NCI-H446 (cell line): ENCODE data around the gene MAN1A1.

Source experiments
- DNase-seq, 2 experiments: peaks; one replicate each; lab custom pipeline; 2025; lab: John Stamatoyannopoulos, UW

Gene MAN1A1

GRCh38 chr6:119195848-119196247 is 153.7 kb downstream of the MAN1A1 start:
- no peak for DNase-seq

GRCh38 chr6:119195204-119195603 is 154.4 kb downstream of the MAN1A1 start:
- no peak for DNase-seq

GRCh38 chr6:119193707-119194106 is 155.9 kb downstream of the MAN1A1 start:
- no peak for DNase-seq

- DNase-seq, result no peak
These were observed 157.4 kb downstream of the MAN1A1 start for GRCh38 chr6:119192200-119192599.

GRCh38 chr6:119190176-119190575 is 159.4 kb downstream of the MAN1A1 start:
- DNase-seq, result no peak

- no peak for DNase-seq
These were observed 160.1 kb downstream of the MAN1A1 start for GRCh38 chr6:119189498-119189897.

GRCh38 chr6:119187596-119187995 is 162.0 kb downstream of the MAN1A1 start:
- DNase-seq, result no peak

GRCh38 chr6:119186490-119186889 is 163.1 kb downstream of the MAN1A1 start:
- no peak for DNase-seq

- no peak for DNase-seq
These were observed 165.4 kb downstream of the MAN1A1 start for GRCh38 chr6:119184008-119184648.

GRCh38 chr6:119183457-119183856 is 166.1 kb downstream of the MAN1A1 start:
- no peak for DNase-seq

- DNase-seq, result no peak
These were observed 166.7 kb downstream of the MAN1A1 start for GRCh38 chr6:119182875-119183274.

GRCh38 chr6:119182216-119182803 is 167.3 kb downstream of the MAN1A1 start:
- DNase-seq, result peak in 1 of 2 experiments; percentile 8

GRCh38 chr6:119181046-119181445 is 168.5 kb downstream of the MAN1A1 start:
- no peak for DNase-seq

GRCh38 chr6:119179842-119180241 is 169.7 kb downstream of the MAN1A1 start:
- no peak for DNase-seq

GRCh38 chr6:119179062-119179461 is 170.5 kb downstream of the MAN1A1 start:
- no peak for DNase-seq

- no peak for DNase-seq
These were observed 173.1 kb downstream of the MAN1A1 start for GRCh38 chr6:119176445-119176844.

GRCh38 chr6:119174879-119175817 is 174.4 kb downstream of the MAN1A1 start:
- DNase-seq, result no peak

- no peak for DNase-seq
These were observed 175.5 kb downstream of the MAN1A1 start for GRCh38 chr6:119174085-119174445.

- no peak for DNase-seq
These were observed 176.1 kb downstream of the MAN1A1 start for GRCh38 chr6:119173249-119174084.

- DNase-seq, result no peak
These were observed 176.7 kb downstream of the MAN1A1 start for GRCh38 chr6:119172824-119173223.

GRCh38 chr6:119171864-119172588 is 177.5 kb downstream of the MAN1A1 start:
- DNase-seq, result no peak
